GM12891 (cell line): ENCODE measurements around the gene PPP2R5B.

Experiments
- POLR2A ChIP-seq: IDR thresholded peaks from 2 replicates; pipeline ENCODE4 v1.6.1; 2011; ENCODE audit warnings: low read depth, low read length, control low read depth
- POLR2AphosphoS5 ChIP-seq: IDR thresholded peaks from 2 replicates; pipeline ENCODE4 v1.6.1; 2011; ENCODE audit warnings: low read depth, low read length, control low read depth
- POU2F2 ChIP-seq: IDR thresholded peaks from 2 replicates; pipeline ENCODE4 v1.6.1; 2011; ENCODE audit warnings: low read depth, mild to moderate bottlenecking, control low read depth, low read length, moderate library complexity
- TAF1 ChIP-seq: IDR thresholded peaks from 2 replicates; pipeline ENCODE4 v1.6.1; 2011; ENCODE audit warnings: low read depth, low read length, control low read depth

GRCh38 chr11:64911142-64911541 is 13.3 kb upstream of the PPP2R5B start:
- TF ChIP-seq POLR2A (no peak), POU2F2 (no peak), POLR2AphosphoS5 (no peak), TAF1 (no peak)
